Thymus (tissue), 11 donors: Measurements from ENCODE around the gene RPS3A. TPM values are rescaled to one million over a fixed set of nuclear protein-coding genes. Genes with fewer than 3 reads are reported as not detected.
A peak's percentile ranks its signal among the peaks of the same experiment; 100 is the strongest.

Experiments
- DNase-seq, 9 donors: peaks; one replicate each; pipeline ENCODE4 v3.0.0-alpha.2; 2013; ENCODE audit warnings: low spot score in 9 of 9, low read depth in 6 of 9, missing footprints in 1 of 9
- H3K27ac ChIP-seq, 2 donors: one replicate each; pipeline ENCODE4 v1.5.1; 2013; ENCODE audit warnings: control low read depth in 1 of 2, low read depth in 1 of 2, low read length in 1 of 2, mild to moderate bottlenecking in 1 of 2, moderate library complexity in 1 of 2
- H3K27me3 ChIP-seq, 2 donors: one replicate each; pipeline ENCODE4 v1.5.1; 2013; ENCODE audit warnings: low read length in 1 of 2; ENCODE audit not compliant: control insufficient read depth in 2 of 2, insufficient read depth in 1 of 2
- H3K36me3 ChIP-seq, 2 donors: one replicate each; pipeline ENCODE4 v1.5.1; 2013; ENCODE audit warnings: low read length in 1 of 2, mild to moderate bottlenecking in 1 of 2, moderate library complexity in 1 of 2; ENCODE audit not compliant: control insufficient read depth in 2 of 2, insufficient read depth in 2 of 2
- H3K4me1 ChIP-seq, 2 donors: one replicate each; pipeline ENCODE4 v1.5.1; 2013; ENCODE audit warnings: low read length in 2 of 2; ENCODE audit not compliant: control insufficient read depth in 2 of 2, insufficient read depth in 2 of 2
- H3K4me3 ChIP-seq, 2 donors: one replicate each; pipeline ENCODE4 v1.5.1; 2013; ENCODE audit warnings: low read length in 2 of 2, control low read depth in 1 of 2, mild to moderate bottlenecking in 1 of 2
- H3K9me3 ChIP-seq, 2 donors: one replicate each; pipeline ENCODE4 v1.5.1; 2013; ENCODE audit warnings: low read length in 1 of 2, mild to moderate bottlenecking in 1 of 2; ENCODE audit not compliant: control insufficient read depth in 2 of 2, insufficient read depth in 1 of 2
- WGBS: extraction: QIAGEN DNeasy Blood & Tissue Kit; methylation state at CpG from one replicate; pipeline ENCODE4 v1.1.7; 2013; 5-methylcytosine and 5-hydroxymethylcytosine counted together
- polyA plus RNA-seq: library from polyadenylated mRNA; stranded (reverse); fragments of 200-250 nt; gene quantifications from one replicate; pipeline ENCODE4 v1.2.3, GENCODE V29; 2013
- total RNA-seq: library from RNA; stranded (reverse); fragments of 120-200 nt; gene quantifications from one replicate; pipeline ENCODE4 v1.2.4, GENCODE V29; 2013
- donor health status: healthy.

RPS3A gene
- total and polyA plus RNA-seq, 2 donors: 5,602 to 6,423 TPM

- Histone ChIP-seq H3K9me3 (no peaks in the 10 kb centered on the region), H3K27me3 (no peaks in the 10 kb centered on the region), H3K4me1 (no peaks in the 10 kb centered on the region), H3K27ac (no peak overlapping the region), H3K36me3 (no peaks in the 10 kb centered on the region), H3K4me3 (no peak overlapping the region)
- WGBS: 94% methylated on average over 8 of the region's 8 CpGs
- no peak for DNase-seq
Observed at GRCh38 chr4:151087467-151087866, 12.0 kb upstream of the RPS3A start.

DNA sequence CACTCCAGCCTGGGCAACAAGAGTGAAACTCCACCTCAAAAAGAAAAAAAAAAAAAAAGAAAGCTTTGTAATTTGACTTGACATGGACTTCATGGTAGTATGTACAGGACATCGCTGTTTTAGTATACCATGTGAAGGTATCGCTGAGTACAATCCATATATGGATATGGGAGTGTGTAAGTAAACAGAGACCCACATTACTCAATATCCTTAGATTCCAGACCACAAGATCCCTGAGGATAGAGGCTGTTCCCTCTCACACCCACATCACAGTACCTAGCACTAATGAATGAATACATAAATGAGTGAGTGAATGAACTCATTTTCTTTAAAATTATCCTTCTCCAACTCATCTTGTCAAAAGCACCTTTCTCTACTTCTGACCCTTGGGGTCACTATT is 8.4 kb upstream of the RPS3A start:
- DNase-seq: no peak
- no peak overlapping the region for H3K4me3 ChIP-seq
- WGBS: 97% methylated on average over 2 of the region's 2 CpGs

GRCh38 chr4:151092488-151092887 is 6.9 kb upstream of the RPS3A start:
- Histone ChIP-seq H3K27me3 (no peaks in the 10 kb centered on the region), H3K4me1 (no peaks in the 10 kb centered on the region), H3K36me3 (no peaks in the 10 kb centered on the region), H3K27ac (no peak overlapping the region), H3K4me3 (no peak overlapping the region), H3K9me3 (no peaks in the 10 kb centered on the region)
- no peak for DNase-seq
- WGBS: 96% methylated on average over 3 of the region's 3 CpGs

More for the DNA sequence above, 8.4 kb upstream of the RPS3A start:
- Histone ChIP-seq H3K27me3 (no peaks in the 10 kb centered on the region), H3K27ac (no peak overlapping the region), H3K36me3 (no peaks in the 10 kb centered on the region), H3K4me1 (no peaks in the 10 kb centered on the region), H3K9me3 (no peaks in the 10 kb centered on the region)

GRCh38 chr4:151093203-151093602 is 6.2 kb upstream of the RPS3A start:
- H3K9me3 ChIP-seq: no peaks in the 10 kb centered on the region
- 79% methylated on average over 3 of the region's 3 CpGs for whole genome bisulfite sequencing
- peaks cover 0 to 4% of the 10 kb centered on the region in 2 donors for H3K4me1 ChIP-seq
- H3K4me3 ChIP-seq: no peak overlapping the region
- H3K27me3 ChIP-seq: no peaks in the 10 kb centered on the region
- H3K27ac ChIP-seq: no peak overlapping the region
- no peaks in the 10 kb centered on the region for H3K36me3 ChIP-seq
- no peak for DNase-seq

- Histone ChIP-seq H3K27ac (no peak overlapping the region), H3K4me3 (no peak overlapping the region), H3K9me3 (no peaks in the 10 kb centered on the region), H3K4me1 (peaks cover 0 to 15% of the 10 kb centered on the region in 2 donors), H3K36me3 (no peaks in the 10 kb centered on the region), H3K27me3 (no peaks in the 10 kb centered on the region)
- no peak for DNase-seq
- WGBS: 98% methylated on average over 2 of the region's 2 CpGs
Observed at GRCh38 chr4:151094290-151094751, 5.1 kb upstream of the RPS3A start.

DNA sequence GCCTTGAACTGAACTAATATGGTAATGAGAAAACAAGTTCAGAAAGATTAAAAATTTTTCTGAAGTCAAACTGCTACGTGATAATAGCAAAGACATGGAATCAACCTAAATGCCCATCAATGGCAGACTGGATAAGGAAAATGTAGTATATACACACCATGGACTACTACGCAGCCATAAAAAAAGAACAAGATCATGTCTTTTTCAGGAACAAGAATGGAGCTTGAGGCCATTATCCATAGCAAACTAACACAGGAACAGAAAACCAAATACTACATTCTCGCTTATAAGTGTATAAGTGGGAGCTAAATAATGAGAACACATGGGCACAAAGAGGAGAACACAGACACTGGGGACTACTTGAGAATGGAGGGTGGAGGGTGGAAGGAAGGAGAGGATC is 4.3 kb upstream of the RPS3A start:
- Histone ChIP-seq H3K36me3 (no peaks in the 10 kb centered on the region), H3K4me1 (peaks cover 0 to 15% of the 10 kb centered on the region in 2 donors), H3K9me3 (no peaks in the 10 kb centered on the region), H3K4me3 (no peak overlapping the region), H3K27me3 (no peaks in the 10 kb centered on the region), H3K27ac (no peak overlapping the region)
- DNase-seq: no peak
- 99% methylated on average over 3 of the region's 3 CpGs for WGBS

GRCh38 chr4:151097759-151098158 is 1.7 kb upstream of the RPS3A start:
- Histone ChIP-seq H3K27ac (peak overlapping the region in 1 of 2 donors; percentile 25), H3K4me3 (no peak overlapping the region), H3K9me3 (no peaks in the 10 kb centered on the region), H3K4me1 (peaks cover 3 to 18% of the 10 kb centered on the region in 2 donors), H3K36me3 (peaks cover 1 to 24% of the 10 kb centered on the region in 2 donors), H3K27me3 (no peaks in the 10 kb centered on the region)
- WGBS: 95% methylated on average over 3 of the region's 3 CpGs
- DNase-seq: no peak

DNA sequence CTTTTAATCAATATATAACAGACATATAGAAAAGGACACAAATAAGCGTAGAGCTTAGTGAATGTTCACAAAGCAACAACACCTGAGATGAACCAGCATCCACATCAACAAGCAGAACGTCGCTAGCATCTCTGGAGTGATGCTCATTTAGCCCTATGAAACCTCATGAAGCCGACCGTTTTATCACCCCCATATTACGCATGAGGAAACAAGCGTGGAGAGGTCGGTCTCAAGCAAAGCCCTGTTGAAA is 524 bp upstream of the RPS3A start:
- Histone ChIP-seq H3K4me1 (peaks cover 3 to 18% of the 10 kb centered on the region in 2 donors), H3K36me3 (peaks cover 10 to 35% of the 10 kb centered on the region in 2 donors), H3K27me3 (no peaks in the 10 kb centered on the region), H3K4me3 (peak overlapping the region; percentile 69 to 81), H3K27ac (peak overlapping the region; percentile 73 to 80), H3K9me3 (no peaks in the 10 kb centered on the region)
- DNase-seq: no peak
- 13% methylated on average over 8 of the region's 8 CpGs for WGBS

DNA sequence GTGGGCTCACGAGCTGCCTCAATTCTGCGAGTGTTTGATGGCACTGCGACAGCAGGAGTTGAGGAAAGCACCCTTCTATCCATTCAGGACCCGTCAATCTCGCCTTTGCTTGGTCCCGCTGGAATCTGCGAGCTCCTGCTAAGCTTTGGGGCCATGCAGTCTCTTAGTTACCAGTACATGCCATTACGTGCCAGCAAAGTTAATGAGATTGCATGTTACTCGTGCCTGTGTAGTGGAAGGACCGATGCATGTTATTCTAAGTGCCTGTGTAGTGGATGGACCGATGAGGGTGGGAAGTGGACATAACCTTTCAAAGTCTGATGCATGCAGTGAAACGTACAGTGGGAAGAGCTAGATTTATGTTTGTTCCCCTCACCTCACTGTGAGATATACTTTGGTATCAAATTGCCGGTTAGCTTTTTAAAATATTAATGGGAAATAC is 569 bp downstream of the RPS3A start:
- peaks cover 10 to 45% of the 10 kb centered on the region in 2 donors for H3K36me3 ChIP-seq
- peak in 3 of 9 donors; percentile 14 to 19 (median 17) for DNase-seq
- peak overlapping the region; percentile 82 to 85 for H3K27ac ChIP-seq
- no peaks in the 10 kb centered on the region for H3K27me3 ChIP-seq
- H3K4me3 ChIP-seq: peak overlapping the region; percentile 69 to 81
- 2% methylated on average over 13 of the region's 13 CpGs for WGBS
- no peaks in the 10 kb centered on the region for H3K9me3 ChIP-seq
- H3K4me1 ChIP-seq: peaks cover 3 to 18% of the 10 kb centered on the region in 2 donors

DNA sequence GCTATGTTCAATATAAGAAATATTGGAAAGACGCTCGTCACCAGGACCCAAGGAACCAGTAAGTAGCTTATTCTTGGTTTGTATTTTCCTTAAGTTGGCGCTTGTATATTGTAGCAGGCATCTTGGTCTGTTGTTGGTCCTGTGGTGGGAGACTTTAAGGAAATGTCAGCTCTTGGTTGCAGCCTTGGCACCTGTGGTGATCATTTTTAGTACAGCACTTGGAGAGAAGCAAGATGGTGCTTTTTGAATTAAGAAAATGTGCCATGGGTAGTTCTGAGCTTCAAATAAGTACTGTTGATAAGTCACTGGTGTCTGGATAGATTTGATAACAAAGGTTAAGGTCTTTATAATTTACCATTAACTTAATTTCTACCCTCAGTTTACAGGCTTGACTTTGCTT is 1.1 kb downstream of the RPS3A start:
- Histone ChIP-seq H3K4me3 (peak overlapping the region; percentile 69 to 81), H3K9me3 (no peaks in the 10 kb centered on the region), H3K27ac (peak overlapping the region in 1 of 2 donors; percentile 0), H3K27me3 (no peaks in the 10 kb centered on the region), H3K4me1 (peaks cover 3 to 18% of the 10 kb centered on the region in 2 donors), H3K36me3 (peaks cover 15 to 50% of the 10 kb centered on the region in 2 donors)
- peak in 2 of 9 donors; percentile 22 to 38 for DNase-seq
- WGBS: 15% methylated on average over 3 of the region's 3 CpGs
